GM18519 (cell line): ENCODE data around the gene BCAR3.

Source experiments
- ATAC-seq: cut with Tn5 transposase; IDR thresholded peaks from one replicate; pipeline ENCODE4 v1.9.1; 2021; ENCODE audit warnings: mild to moderate bottlenecking, moderate library complexity; ENCODE audit not compliant: unreplicated experiment, low FRiP score

BCAR3 gene

DNA sequence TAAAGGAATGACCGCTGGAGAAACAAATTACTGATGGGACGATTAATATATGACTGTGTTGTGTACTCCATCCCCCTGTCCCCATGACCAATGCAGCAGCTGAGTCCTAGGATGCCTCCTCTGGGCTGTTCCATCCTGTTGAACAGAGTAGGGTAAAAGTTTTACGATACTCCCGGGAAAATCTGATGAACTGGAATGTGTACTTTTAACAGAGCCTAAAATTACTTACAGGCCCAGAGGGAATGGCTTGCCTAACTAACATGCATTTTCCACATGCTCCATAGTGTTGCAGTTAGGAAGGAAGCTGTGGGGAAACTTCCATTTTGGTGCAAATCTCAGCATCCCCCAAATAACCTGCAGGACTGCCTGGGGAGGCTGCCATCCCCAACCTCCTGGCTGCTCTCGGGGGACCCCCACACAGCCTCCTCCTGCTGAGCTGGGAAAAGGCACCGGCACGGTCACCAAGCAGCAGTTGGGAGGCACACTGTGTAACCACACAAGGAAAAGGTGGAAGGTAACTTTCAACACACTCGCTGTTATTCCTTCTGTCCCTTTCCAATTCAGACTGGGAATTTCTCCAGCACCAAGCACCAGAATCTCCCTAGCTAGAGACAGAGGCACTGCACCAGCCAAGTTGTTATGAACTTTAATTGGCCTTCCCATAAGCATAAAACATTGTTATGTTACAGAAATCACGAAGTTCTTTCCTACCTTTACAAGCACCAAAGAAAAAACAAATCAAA, 97.2 kb downstream of the BCAR3 start:
- ATAC-seq, result no peak

DNA sequence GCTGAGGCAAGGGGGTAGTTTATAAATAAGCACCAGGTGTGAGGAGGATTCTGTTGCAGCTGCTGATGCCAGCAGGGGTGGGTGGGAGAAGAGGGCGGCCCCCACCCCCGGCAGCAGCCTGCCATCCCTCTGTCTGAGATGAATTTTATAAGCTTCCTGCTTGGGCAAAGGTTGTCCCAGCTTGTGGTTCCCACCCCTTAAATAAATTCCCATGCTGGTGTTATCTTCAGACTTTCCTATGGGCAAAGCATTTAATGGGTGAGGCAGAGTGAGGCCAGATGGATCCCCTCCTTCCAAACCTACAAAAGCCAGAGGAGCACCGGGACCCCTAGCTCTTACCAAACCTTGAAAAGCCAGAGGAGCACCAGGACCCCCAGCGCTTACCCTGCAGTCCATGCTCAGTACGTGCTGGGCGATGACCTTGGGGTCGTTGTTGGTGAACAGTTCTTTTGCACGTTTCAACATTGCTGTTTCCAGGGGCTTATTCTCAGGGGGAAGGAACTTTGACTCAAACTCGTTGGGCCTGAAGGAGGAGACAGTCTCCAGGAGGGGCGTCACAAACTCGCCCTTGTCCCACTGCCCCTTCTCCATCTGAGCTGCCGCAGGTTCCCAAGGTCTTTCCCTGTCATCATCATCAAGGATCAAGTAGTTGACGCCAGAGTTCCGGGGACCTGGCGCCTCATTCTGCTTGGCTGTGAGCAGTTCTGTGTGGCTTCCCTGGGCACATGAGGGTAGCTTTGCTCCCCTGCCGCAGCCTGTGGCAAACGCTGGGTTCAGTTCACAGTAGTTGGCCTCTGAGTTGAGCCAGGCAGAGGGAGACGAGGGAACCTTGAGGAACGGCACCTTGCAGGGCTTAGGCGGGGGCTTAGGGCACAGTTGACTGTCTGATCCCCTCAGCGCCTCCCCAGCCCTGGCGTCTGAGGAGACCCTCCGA, 99.5 kb downstream of the BCAR3 start:
- no peak for ATAC-seq

DNA sequence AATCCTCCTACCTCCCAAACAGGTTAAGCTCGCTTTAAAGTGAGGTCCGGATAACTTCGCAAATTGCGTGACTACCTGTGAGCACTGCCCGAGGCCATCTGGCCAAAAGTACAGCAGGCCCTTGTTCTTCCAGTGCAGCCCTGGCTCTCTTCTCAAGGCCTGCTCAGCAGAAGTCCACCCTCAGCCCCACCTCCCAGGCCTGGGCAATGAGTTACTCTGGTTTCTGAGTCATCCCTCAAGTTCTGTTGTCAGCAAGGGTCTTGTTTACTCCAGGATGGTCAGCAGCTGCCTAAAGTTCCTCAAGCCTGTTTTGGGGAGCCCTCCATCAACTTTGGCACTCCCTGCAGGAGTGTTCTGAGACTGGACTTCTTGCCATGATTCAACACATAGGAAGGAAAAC, 101.7 kb downstream of the BCAR3 start:
- ATAC-seq, result no peak

DNA sequence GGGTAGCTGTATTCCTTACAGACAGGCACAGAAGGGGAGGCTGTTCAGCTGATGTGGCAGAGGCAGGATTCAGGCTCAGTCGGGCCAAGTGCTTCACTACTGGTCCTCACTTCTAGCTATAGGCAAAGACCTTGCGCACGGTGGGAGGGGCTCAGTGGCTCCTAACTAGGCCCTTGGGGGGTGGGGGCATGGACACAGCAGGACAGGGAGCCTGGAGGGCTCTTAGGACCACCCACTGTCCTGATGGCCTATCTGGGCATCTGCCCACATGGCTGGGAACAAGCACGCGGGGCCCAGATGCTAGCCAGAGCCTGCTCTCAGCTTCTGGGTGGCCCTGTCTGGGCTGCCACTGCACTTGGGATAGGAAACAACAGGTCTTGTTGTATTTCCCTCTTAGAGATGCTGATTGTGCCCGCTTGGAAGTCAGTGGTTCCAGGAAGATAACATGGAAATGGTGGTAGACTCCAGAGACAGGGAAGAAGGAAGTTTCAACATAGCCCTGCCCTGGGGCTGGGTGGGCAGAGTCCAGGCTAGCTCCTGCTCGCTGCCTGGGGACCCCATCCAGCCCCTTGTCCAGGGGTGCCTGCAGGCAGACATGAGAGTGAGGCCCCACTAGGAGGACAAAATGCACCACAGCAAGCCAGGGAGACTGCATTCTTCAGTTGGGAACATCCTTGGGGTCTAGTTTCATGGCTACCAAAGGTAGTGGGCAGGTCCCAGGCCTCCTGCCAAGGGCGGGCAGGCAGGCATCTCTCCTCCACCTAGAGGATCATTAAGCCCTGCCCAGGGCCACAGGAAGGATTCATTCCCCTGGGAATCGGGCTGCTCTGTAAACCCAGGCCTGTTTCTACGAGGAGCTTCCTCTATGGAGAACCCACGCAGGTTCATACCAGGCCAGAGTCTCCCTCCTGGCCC, 102.5 kb downstream of the BCAR3 start:
- no peak for ATAC-seq

DNA sequence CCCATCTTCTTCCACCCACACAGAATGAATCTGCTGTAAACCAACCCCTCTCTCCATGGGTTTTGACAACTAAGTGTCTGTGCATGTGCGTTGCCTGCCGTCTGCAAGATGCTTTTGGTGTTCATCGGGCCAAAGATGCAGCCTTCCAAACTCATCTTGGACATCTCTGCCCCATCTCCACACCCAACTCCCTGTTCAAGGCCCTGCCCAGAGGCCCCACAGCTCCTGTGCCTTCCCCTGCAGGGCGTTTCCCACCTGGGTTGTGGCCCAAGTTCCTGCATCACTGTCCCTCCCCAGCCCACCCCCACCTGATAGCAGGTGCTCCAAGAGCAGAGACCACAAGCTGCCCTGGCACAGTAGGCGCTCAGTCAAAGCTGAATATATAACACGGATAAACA, 103.2 kb downstream of the BCAR3 start:
- no peak for ATAC-seq

DNA sequence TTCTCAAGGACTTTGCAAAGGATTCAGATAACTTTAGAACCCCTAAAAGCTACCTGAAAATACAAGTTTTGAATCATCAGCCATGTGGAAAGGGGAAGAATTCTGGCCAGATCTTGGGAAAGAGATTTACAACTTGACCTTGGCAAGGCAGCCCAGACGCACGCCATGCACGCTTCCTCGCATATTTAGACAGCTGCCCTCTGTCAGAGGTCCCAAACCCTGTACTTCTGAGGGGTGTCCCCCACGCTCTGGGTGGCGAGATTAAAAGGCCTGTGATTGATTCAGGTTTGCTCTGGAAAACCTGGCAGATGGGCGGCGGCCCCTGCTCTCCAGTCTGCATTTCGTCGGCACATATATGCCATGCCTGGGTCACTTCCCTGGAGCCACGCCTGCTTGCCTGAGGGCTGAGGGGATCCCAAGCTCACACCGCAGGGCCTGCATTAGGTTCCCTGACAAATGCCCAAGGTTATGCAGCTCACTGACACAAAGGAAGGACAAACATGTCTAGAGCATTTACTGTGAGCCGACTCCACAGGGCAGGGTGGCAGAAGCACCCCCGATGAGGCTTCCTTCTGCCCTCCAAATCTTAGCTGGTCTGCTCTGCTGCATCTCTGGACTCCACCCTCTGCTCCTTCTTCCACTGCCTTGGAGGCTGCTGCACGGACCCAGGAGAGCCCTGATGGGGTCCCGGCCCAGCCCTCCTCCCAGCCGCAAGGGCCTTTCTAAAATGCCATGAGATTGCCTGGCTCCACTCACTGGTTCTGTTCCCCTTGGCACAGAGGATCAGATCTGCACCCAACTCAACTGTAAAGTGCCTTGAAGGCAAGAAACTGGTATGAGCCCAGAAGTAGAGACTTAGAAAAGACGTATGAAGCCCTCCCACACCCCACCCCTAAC, 103.9 kb downstream of the BCAR3 start:
- ATAC-seq, result no peak

DNA sequence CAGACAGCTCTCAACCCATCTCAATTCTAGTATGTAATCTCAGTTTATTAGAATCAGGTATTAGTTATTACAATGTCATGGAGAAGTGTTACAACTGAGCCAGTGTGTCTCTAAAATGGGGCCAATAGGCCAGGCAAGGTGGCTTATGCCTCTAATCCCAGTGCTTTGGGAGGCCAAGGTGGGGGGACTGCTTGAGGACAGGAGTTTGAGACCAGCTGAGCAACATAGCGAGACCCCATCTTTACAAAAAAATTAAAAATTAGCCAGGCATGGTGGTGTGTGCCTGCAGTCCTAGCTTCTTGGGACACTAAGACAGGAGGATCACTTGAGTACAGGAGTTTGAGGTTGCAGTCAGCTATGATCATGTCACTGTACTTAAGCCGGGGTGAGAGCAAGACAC, 104.9 kb downstream of the BCAR3 start:
- ATAC-seq, result no peak

DNA sequence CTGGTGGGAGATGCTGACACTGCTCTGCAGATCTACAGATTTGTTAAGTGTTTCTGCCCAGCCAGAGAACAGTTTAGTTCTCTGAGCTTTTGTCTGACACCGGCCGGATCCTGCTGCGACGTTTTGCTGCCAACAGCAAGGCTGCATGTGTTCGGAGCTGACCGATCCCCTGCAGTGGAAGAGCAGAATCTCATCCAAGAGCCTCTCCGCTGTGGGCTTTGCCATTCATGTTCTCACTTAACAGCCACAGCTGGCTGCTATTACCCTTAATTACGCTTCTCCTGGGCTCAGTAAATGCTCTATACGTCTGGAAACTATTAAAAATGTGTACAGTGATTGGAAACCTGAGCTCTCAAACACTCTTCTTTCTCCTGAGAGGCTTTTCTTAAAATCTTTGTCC, 105.3 kb downstream of the BCAR3 start:
- ATAC-seq, result no peak

DNA sequence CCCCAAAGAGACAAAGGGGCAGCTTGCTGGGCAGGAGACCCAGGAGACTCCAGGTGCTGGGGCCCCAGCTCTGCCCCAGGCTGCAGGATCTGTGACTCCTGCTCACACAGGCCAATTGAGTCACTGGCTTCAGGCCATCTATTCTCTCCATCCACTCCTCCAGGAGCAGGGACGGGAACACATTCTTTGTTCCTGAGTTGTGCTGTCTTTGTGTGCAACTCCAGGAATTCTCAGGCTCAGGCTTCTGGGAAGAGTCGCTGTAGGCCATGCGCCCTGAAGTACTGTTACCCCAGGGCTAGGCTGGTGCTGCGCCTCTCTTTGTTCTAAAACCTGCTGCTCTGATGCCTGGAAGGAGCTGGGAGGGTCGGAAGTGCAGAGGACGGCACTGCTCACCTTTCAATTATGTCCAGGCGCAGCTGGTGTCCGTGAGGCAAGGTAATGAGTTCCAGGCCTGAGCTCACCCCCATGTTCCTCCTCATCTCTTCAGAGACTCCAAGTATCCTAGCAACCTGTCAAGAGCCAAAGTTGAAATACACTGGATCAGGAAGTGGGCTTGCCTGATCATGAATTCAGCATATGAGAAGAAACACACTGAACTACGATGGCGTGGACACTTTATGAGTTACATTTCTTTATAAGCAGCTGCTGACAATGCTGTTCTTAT, 105.9 kb downstream of the BCAR3 start:
- ATAC-seq, result no peak

DNA sequence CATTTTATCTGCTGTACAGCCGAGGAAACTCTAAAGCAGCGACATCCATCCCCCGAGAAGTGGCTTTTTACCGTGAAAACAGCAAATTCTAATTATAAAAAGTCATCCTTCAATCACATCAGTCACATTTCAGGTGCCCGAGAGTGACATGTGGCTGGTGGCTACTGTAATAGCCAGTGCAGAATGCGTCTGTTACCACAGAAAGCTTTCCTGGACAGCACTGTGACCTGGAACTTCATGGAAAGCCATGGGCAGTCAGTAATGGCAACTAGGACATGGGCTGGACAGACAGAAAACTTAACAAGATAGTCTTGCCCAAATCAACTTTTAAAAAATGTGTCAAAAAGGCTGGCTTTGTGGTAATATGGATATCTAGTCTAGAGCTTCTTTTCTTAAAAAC, 106.6 kb downstream of the BCAR3 start:
- no peak for ATAC-seq

DNA sequence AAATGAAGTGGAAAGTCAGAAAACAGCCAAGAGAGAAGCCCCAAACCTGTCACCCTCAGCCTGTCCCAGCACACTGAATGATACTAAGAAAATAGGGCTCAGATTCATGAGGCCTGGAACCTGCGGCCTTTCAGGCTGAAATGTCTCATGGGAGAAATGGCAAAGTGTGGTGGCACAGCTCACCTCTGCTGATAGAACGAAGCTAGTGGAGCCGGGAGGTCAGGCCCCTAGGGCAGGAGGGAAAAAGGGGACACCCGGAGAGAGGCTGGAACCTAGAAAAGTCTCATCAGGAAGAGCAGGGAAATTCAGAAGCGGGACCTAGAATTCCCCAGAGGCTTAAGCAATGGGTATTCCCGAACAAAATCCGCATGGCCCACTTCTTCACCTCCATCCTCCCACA, 107.1 kb downstream of the BCAR3 start:
- no peak for ATAC-seq

DNA sequence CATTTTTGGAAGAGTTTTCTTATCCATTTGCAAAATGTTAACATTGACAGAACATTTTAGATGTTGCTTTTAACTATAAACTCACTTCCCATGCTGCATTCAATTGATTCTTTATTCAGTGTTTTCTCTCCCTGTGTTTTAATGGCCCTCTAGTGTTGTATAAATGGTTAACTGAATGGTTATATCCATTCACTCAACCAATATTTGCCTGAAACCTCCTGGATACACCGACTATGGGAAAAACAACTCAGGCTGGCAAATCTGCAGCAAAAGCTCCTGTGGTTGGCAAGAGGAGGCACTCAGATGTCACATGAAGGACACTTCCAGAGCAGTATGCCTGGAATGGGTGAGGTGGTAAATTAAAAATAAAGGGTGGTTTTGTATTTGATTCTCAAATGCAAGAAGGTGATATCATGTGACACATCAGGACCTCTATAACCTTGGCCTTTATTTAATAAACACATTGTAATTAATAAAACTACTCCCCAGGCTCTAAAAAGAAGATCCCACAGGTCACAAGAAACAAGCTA, 107.6 kb downstream of the BCAR3 start:
- no peak for ATAC-seq

DNA sequence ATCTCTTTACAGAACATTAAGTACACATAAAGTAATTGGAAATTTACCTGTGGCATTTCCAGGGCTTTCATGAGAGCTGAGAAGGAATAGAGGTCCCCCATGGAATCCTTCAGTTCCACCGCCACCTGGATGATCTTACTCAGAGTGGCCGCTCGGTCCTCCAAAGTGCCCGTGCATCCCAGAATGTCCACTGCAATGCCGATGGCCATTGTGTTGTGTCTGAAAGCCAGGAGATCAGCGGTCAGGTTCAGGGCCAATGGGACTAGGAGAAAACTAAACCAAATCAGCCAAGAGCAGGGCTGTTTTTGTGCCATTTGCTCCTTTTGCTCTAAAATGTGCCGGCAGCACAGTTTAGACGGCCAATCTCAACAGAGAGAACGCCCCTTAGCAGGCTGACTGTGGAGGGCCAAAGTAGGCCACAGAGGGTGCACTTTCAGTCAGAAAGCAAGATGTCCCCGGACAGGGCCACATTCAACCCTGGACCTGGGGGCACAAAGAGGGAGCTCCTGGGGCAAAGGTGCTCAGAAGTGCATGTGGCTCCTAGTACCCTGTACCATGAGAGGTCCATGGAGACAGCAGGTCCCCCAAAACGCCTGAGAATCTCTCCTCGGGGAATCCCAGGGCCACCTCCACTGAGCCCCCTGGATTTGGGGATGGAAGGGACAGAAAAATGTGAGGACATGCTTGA, 109.9 kb downstream of the BCAR3 start:
- no peak for ATAC-seq

DNA sequence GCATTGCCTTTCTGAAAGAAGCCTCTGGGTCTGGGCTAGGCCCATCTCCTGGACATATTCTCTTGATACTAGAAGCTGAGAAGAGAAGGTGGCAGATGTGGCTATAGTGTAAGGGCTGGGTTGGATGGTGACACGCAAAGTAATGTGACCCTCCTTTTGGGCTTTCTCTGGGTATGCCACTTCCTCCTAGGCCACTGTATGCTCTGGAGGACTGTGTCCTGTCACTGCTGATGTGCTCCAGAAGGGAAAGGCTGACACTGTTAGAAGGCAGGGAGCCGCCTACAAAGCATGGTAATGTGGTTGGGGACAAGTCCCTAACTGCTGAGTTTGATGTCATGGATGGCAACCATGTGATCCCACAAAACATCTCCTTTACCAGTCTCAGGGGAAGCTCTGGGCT, 112.1 kb downstream of the BCAR3 start:
- ATAC-seq, result no peak

DNA sequence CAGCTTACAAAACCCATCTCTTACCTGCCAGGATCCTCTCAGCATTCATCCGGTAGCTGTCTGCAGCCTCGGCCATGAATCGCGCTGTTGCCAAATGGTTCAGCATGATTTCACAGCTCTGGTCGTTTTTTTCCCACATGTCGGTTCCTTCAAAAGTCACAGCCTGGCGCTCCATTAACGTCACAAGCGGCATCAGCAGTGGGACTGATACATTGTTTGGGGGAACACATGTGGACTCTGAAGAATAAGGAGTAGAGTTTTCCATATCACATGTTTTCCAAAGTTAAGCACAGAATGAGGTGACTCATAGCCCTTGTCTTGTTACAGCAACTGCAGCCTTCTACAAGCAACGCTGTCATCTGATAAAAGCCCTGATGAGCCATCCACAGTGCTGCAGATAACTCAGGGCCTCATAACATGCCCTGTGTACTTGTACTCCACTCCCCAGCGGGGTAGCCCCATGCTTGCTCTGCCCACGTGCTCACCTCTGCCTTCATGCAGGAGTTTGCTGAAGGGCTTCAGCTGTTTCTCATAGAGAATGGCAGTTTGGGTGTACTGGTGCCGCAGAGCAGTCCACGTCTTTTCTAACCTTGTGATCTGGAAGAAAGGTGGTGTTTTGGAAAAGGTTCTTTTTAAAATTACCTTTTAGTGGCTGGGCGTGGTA, 114.2 kb downstream of the BCAR3 start:
- no peak for ATAC-seq

DNA sequence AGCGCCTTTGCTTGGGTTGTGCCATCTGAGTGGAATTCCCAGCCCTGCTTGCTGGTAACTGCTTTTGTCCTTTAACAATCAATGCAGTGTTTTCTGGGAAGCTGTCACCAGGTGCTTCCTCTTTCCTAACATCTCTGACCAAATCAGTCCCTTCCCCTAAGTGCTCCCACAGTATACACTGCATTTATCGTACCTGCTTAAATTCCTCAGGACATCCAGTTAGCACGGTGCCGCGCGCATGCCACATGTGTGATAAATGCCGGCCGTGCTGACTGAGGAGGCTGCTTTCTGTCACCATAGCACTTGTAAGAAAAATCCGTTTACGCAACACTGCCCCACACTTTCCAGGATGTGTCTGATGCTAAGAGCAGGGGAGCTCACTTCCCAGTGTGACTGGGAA, 115.4 kb downstream of the BCAR3 start:
- no peak for ATAC-seq

DNA sequence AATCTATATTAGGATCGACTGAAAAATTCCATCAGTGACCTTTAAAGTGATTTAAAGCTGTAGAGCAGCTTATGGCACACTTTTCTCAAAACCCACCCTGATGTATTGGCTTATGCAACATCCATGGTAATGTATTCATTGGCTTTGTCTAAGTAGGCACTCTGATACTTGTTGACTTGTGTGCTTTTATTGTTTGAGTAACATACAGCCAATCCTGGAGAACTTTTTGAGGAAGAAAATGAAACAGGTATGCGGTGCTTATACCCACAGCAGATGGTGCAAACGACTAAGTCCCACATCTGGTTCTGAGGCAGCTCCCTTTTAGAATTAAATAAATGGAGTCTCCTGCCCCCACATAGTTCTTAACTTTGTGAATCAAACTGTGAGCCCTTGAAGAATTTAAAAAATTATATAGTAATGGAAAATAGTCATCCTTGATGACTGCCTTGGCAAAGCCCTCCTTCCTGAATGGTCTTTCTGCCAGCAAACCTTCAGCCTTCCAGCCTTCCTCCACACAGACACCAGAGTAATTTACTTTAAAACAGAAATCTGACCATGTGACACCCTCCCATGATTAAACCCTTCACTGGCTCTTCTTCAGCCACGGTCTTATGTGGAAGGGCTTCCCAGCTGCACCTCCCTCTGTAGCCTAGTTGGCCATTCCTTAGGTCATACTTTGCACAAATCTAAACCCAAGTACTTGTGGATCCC, 116.0 kb downstream of the BCAR3 start:
- ATAC-seq, result no peak
